Kidney (tissue), 14 donors: ENCODE data around the gene KCTD15. TPM values are rescaled to one million over a fixed set of nuclear protein-coding genes. Genes with fewer than 3 reads are reported as not detected.

Experiments used
- DNase-seq, 5 donors: peaks; one replicate each; pipeline ENCODE4 v3.0.0-alpha.2; 2013 to 2020
- FAIRE-seq: peaks from 2 replicates; lab custom pipeline; 2012; peaks lifted over from hg19 to GRCh38; lab: Jason Lieb, UNC
- H3K27ac ChIP-seq, 2 donors: one replicate each; pipeline ENCODE4 v1.7.0; 2013; ENCODE audit warnings: low read depth in 2 of 2, low read length in 2 of 2, inconsistent platforms in 1 of 2
- H3K27me3 ChIP-seq: one replicate; pipeline ENCODE4 v1.7.1; 2013; ENCODE audit warnings: low read length, inconsistent platforms; ENCODE audit not compliant: control insufficient read depth, insufficient read depth
- H3K36me3 ChIP-seq, 3 donors: one replicate each; pipeline versions ENCODE4 v1.7.0 to v1.7.1; 2013; ENCODE audit warnings: low read length in 3 of 3, control low read depth in 1 of 3, inconsistent platforms in 1 of 3; ENCODE audit not compliant: insufficient read depth in 3 of 3, control insufficient read depth in 2 of 3
- H3K4me1 ChIP-seq, 3 donors: one replicate each; pipeline versions ENCODE4 v1.7.0 to v1.7.1; 2013; ENCODE audit warnings: low read length in 3 of 3, inconsistent platforms in 1 of 3, low read depth in 1 of 3; ENCODE audit not compliant: control insufficient read depth in 2 of 3, insufficient read depth in 2 of 3
- H3K4me3 ChIP-seq, 3 donors: one replicate each; pipeline versions ENCODE4 v1.7.0 to v1.8.1; 2013; ENCODE audit warnings: low read length in 3 of 3, control low read depth in 1 of 3, inconsistent platforms in 1 of 3
- H3K9ac ChIP-seq, 3 donors: one replicate each; pipeline versions ENCODE4 v1.7.0 to v1.7.1; 2013; ENCODE audit warnings: low read length in 3 of 3, control low read depth in 1 of 3, inconsistent platforms in 1 of 3
- H3K9me3 ChIP-seq, 3 donors: one replicate each; pipeline versions ENCODE4 v1.7.0 to v1.7.1; 2013; ENCODE audit warnings: low read length in 3 of 3, control low read depth in 1 of 3, inconsistent platforms in 1 of 3; ENCODE audit not compliant: control insufficient read depth in 2 of 3, insufficient read depth in 1 of 3
- intact Hi-C: fragments of 100-400 bp; cut with DNase I; formaldehyde crosslinking; loops from one replicate; pipeline ENCODE4 v1.11.1; 2022
- polyA plus RNA-seq: library from polyadenylated mRNA; stranded (reverse); fragments of 350-450 nt; fragmentation: Illumina TruSeq; extraction: RNeasy Lipid Tissue Mini Kit (QIAGEN cat#74804); gene quantifications from one replicate; pipeline ENCODE4 v1.2.3, GENCODE V29; 2014; ENCODE audit warnings: low read depth, low replicate concordance; ENCODE audit not compliant: insufficient read depth
- total RNA-seq: library from RNA; stranded (reverse); fragmentation: NEBNext Ultra II Directional; extraction: Animal tissue kit (Norgen Biotek cat#: 25700); gene quantifications from one replicate; pipeline ENCODE4 v1.2.1, GENCODE V29; 2021
- TF ChIP-seq, protein P1 (sequence below): IDR thresholded peaks from 3 replicates; pipeline ENCODE4 v1.5.1; 2012; ENCODE audit warnings: mild to moderate bottlenecking, moderate library complexity, borderline replicate concordance; ENCODE audit not compliant: insufficient read depth; ENCODE audit errors: extremely low read depth
- donor health status: control.
- donor health status: control.
- donor health status: control.
- donor health status: control.
- donor health status: control.
- donor health status: DM: yes; HTN: yes; CAD: no.
- donor health status: Normal renal cell carcinoma (clear cell type).

The KCTD15 gene
- total and polyA plus RNA-seq, 2 donors from 2014 or later: 10.5 to 22.0 TPM

DNA sequence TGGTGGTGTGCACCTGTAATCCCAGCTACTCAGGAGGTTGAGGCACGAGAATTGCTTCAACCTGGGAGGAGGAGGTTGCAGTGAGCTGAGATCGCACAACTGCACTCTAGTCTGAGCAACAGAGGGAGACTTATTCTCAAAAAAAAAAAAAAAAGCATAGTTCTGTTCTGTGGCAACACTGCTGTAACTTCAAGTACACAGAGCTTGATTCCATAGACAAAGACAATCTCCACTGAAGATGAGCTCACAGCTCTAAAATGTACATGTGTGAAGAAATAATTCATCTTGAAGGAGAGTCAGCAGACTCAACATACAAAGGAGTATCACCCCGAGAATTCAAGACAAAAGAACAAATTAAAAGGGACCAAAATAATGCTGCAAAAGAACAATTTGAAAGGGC lies 47.8 kb downstream of the KCTD15 start:
- FAIRE-seq: no peak

DNA sequence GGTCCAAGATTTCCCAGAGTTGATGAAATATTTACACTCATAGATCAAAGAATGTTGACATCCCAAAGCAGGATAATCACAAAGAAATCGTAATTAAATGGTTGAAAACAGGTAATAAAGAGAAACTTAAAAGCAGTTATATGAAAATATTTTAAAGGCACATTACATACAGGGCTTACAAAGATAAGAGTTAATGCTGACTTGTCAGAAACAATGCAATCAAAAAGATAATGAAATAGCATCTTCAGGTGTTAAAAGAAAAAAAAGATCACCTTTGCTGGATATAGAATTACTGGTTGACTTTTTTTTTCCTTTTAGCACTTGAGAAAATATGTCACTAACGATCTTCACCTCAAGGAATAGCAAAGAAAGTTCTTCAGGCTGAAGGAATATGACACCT lies 48.8 kb downstream of the KCTD15 start:
- DNase-seq: no peak
- no peak for FAIRE-seq
- no peaks in the 10 kb centered on the region for H3K36me3 ChIP-seq
- H3K27me3 ChIP-seq: no peaks in the 10 kb centered on the region
- TF ChIP-seq, protein P1, sequence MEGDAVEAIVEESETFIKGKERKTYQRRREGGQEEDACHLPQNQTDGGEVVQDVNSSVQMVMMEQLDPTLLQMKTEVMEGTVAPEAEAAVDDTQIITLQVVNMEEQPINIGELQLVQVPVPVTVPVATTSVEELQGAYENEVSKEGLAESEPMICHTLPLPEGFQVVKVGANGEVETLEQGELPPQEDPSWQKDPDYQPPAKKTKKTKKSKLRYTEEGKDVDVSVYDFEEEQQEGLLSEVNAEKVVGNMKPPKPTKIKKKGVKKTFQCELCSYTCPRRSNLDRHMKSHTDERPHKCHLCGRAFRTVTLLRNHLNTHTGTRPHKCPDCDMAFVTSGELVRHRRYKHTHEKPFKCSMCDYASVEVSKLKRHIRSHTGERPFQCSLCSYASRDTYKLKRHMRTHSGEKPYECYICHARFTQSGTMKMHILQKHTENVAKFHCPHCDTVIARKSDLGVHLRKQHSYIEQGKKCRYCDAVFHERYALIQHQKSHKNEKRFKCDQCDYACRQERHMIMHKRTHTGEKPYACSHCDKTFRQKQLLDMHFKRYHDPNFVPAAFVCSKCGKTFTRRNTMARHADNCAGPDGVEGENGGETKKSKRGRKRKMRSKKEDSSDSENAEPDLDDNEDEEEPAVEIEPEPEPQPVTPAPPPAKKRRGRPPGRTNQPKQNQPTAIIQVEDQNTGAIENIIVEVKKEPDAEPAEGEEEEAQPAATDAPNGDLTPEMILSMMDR: no peak
- no peak overlapping the region for H3K27ac ChIP-seq
- no peak overlapping the region for H3K9ac ChIP-seq
- no peaks in the 10 kb centered on the region for H3K4me1 ChIP-seq
- no peak overlapping the region for H3K4me3 ChIP-seq
- H3K9me3 ChIP-seq: no peaks in the 10 kb centered on the region
- intact Hi-C loops: no loop called here

More for the DNA sequence above, 47.8 kb downstream of the KCTD15 start:
- DNase-seq: no peak
- H3K36me3 ChIP-seq: no peaks in the 10 kb centered on the region
- no peak overlapping the region for H3K9ac ChIP-seq
- TF ChIP-seq, protein P1: no peak
- no peak overlapping the region for H3K4me3 ChIP-seq
- no peaks in the 10 kb centered on the region for H3K9me3 ChIP-seq
- no peaks in the 10 kb centered on the region for H3K4me1 ChIP-seq
- no peak overlapping the region for H3K27ac ChIP-seq
- intact Hi-C loops: no loop called here
- H3K27me3 ChIP-seq: no peaks in the 10 kb centered on the region

DNA sequence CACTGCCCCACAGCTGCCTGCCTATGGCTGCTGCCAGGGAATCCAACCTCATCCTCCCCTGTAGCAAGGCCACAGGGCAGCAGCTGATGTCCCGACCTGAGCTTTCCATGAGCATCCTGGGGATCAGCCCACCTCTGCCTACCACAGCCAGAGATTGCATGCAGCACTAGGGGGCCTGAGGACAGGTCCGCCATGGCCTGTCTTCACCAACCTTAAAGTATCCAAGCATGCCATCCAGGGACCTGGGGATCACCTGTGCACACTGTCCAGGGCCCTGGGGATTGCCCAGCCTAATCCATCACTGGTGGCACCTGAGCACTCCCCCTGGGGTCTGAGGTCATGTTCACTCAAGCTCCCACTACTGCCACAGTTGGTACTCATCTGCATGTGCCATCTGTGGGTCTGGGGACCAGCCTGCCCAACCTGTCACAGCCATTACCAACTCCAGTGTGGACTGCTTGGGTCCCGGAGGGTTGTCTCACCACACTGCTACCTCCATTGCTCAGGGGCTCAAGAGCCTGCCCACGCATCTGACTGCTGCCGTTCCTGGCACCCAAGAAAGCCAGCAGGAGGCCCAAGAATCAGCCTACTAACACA lies 53.0 kb downstream of the KCTD15 start:
- Histone ChIP-seq H3K27me3 (no peaks in the 10 kb centered on the region), H3K4me1 (no peaks in the 10 kb centered on the region), H3K27ac (no peak overlapping the region), H3K4me3 (no peak overlapping the region), H3K9me3 (no peaks in the 10 kb centered on the region), H3K9ac (no peak overlapping the region), H3K36me3 (no peaks in the 10 kb centered on the region)
- TF ChIP-seq, protein P1: no peak
- DNase-seq (no peak), FAIRE-seq (no peak)
- intact Hi-C loops: no loop called here

DNA sequence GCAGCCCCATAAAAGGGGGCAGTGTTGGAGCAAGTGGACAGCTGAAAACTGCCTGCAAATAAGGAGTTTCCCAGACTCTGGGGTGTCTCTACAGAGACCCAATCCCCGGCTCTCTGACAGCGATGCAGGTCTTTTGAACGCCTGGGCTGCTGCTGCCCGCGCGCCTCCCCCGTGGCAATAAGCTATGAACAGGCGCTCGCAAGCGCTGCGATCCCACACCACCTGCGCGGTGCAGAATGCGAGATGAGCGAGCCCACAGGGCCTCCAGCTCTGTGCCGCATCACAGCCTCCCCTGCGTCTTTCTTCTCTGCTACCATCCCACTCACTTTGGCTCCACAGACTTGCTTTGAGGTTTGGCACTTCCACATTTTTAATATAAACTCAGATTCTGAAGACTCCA lies 62.3 kb downstream of the KCTD15 start:
- no peaks in the 10 kb centered on the region for H3K36me3 ChIP-seq
- H3K9ac ChIP-seq: no peak overlapping the region
- FAIRE-seq (no peak), DNase-seq (no peak)
- no peak overlapping the region for H3K27ac ChIP-seq
- no peaks in the 10 kb centered on the region for H3K27me3 ChIP-seq
- TF ChIP-seq, protein P1: no peak
- no peaks in the 10 kb centered on the region for H3K9me3 ChIP-seq
- intact Hi-C loops: no loop called here
- H3K4me3 ChIP-seq: no peak overlapping the region
- H3K4me1 ChIP-seq: no peaks in the 10 kb centered on the region
